ENCODE data around the gene ZNF160. TPM values are rescaled to one million over a fixed set of nuclear protein-coding genes. Genes with fewer than 3 reads are reported as not detected.
"Not testable (repeated sequence)": the region's sequence is repeated elsewhere in the genome, so short reads cannot be mapped to it uniquely, and the experiment has no call there.

The ZNF160 gene
- total RNA-seq, 1 donor from 2014 or later = 15.1 TPM

GRCh38 chr19:53092723-53093122 lies 10.5 kb downstream of the ZNF160 start:
- DNase-seq (ENCODE audit: low read depth, low spot score) = no peak

GRCh38 chr19:53091413-53092254 lies 11.6 kb downstream of the ZNF160 start:
- DNase-seq (ENCODE audit: low read depth, low spot score) = no peak

GRCh38 chr19:53088091-53088490 lies 15.1 kb downstream of the ZNF160 start:
- no peak for DNase-seq (ENCODE audit: low read depth, low spot score)

GRCh38 chr19:53086949-53087348 lies 16.3 kb downstream of the ZNF160 start:
- peak; percentile 87 for DNase-seq (ENCODE audit: low read depth, low spot score)

GRCh38 chr19:53085496-53085895 lies 17.7 kb downstream of the ZNF160 start:
- no peak for DNase-seq (ENCODE audit: low read depth, low spot score)

- DNase-seq (ENCODE audit: low read depth, low spot score) = no peak
These were observed 20.3 kb downstream of the ZNF160 start for GRCh38 chr19:53082929-53083328.

GRCh38 chr19:53079313-53079924 lies 23.8 kb downstream of the ZNF160 start:
- no peak for DNase-seq (ENCODE audit: low read depth, low spot score)

- DNase-seq (ENCODE audit: low read depth, low spot score) = no peak
These were observed 24.6 kb downstream of the ZNF160 start for GRCh38 chr19:53078668-53079067.

GRCh38 chr19:53076984-53077383 lies 26.2 kb downstream of the ZNF160 start:
- peak; percentile 20 for DNase-seq (ENCODE audit: low read depth, low spot score)

GRCh38 chr19:53068834-53069233 lies 34.4 kb downstream of the ZNF160 start:
- no peak for DNase-seq (ENCODE audit: low read depth, low spot score)

- DNase-seq (ENCODE audit: low read depth, low spot score) = no peak
These were observed 35.0 kb downstream of the ZNF160 start for GRCh38 chr19:53068199-53068598.

- DNase-seq (ENCODE audit: low read depth, low spot score) = no peak
These were observed 45.2 kb downstream of the ZNF160 start for GRCh38 chr19:53057904-53058580.

GRCh38 chr19:53055117-53055516 lies 48.1 kb downstream of the ZNF160 start:
- DNase-seq (ENCODE audit: low read depth, low spot score) = no peak

- DNase-seq (ENCODE audit: low read depth, low spot score) = no peak
These were observed 55.8 kb downstream of the ZNF160 start for GRCh38 chr19:53047379-53047778.

- DNase-seq (ENCODE audit: low read depth, low spot score) = no peak
These were observed 57.7 kb downstream of the ZNF160 start for GRCh38 chr19:53045536-53045935.

- no peak for DNase-seq (ENCODE audit: low read depth, low spot score)
These were observed 61.9 kb downstream of the ZNF160 start for GRCh38 chr19:53041366-53041765.

GRCh38 chr19:53037101-53038097 lies 65.8 kb downstream of the ZNF160 start:
- DNase-seq (ENCODE audit: low read depth, low spot score) = peak; percentile 20

- DNase-seq (ENCODE audit: low read depth, low spot score) = no peak
These were observed 68.1 kb downstream of the ZNF160 start for GRCh38 chr19:53034948-53035675.

GRCh38 chr19:53034054-53034453 lies 69.2 kb downstream of the ZNF160 start:
- no peak for DNase-seq (ENCODE audit: low read depth, low spot score)

GRCh38 chr19:53028306-53028705 lies 74.9 kb downstream of the ZNF160 start:
- DNase-seq (ENCODE audit: low read depth, low spot score) = not testable (repeated sequence)

Data from pulmonary artery endothelial cell (primary cell).